IMR-90 (cell line): ENCODE results near the gene DRAXIN. TPM values are rescaled to one million over a fixed set of nuclear protein-coding genes. Genes with fewer than 3 reads are reported as not detected.
A peak's percentile ranks its signal among the peaks of the same experiment; 100 is the strongest.

ENCODE experiments used
- ATAC-seq: fragments of 200-7000 bp; cut with Tn5 transposase; 2 replicates; pipeline ENCODE4 v1.9.1; 2020; ENCODE audit warnings: low read depth, mild to moderate bottlenecking, moderate library complexity
- BruUV-seq: library from RNA; stranded (reverse); fragments of 400-500 nt; replicated peaks from 2 replicates; lab custom pipeline; 2021; lab: Mats Ljungman, UMichigan
- CTCF ChIA-PET: fragments of 300-600 bp; formaldehyde crosslinking; extraction: SDS; loops from one replicate; lab custom pipeline; 2021; ENCODE audit warnings: antibody characterized with exemption; lab: Yijun Ruan, JAX
- POLR2A ChIA-PET: fragments of 300-600 bp; sonication (Branson Sonifier 250); formaldehyde crosslinking; loops from one replicate; lab custom pipeline; 2022; ENCODE audit warnings: antibody characterized with exemption; ENCODE audit not compliant: unreplicated experiment; lab: Charles Lee
- DNase-seq: peaks from one replicate; pipeline ENCODE4 v3.0.0; 2013
- H2AFZ ChIP-seq: replicated peaks from 2 replicates; pipeline ENCODE3; 2013; ENCODE audit warnings: low read length, mild to moderate bottlenecking; ENCODE audit not compliant: poor library complexity
- H2AK5ac ChIP-seq: 2 replicates; pipeline ENCODE4 v1.6.1; 2013; ENCODE audit warnings: low read depth, low read length, inconsistent platforms
- H2AK9ac ChIP-seq: replicated peaks from 2 replicates; pipeline ENCODE3; 2013; ENCODE audit warnings: mild to moderate bottlenecking, low read depth, low read length, moderate library complexity; ENCODE audit not compliant: poor library complexity
- H2BK120ac ChIP-seq: 2 replicates; pipeline ENCODE4 v1.6.1; 2013; ENCODE audit warnings: low read depth, low read length, inconsistent platforms
- H2BK15ac ChIP-seq: 3 replicates; pipeline ENCODE4 v1.6.1; 2013; ENCODE audit warnings: low read depth, low read length, inconsistent platforms
- H2BK20ac ChIP-seq: 2 replicates; pipeline ENCODE4 v1.6.1; 2013; ENCODE audit warnings: low read depth, mild to moderate bottlenecking, inconsistent platforms, low read length, moderate library complexity
- H2BK5ac ChIP-seq: 2 replicates; pipeline ENCODE4 v1.6.1; 2013; ENCODE audit warnings: mild to moderate bottlenecking, low read depth, low read length, inconsistent platforms; ENCODE audit not compliant: poor library complexity, severe bottlenecking
- H3K14ac ChIP-seq: replicated peaks from 2 replicates; pipeline ENCODE4 v1.6.1; 2013; ENCODE audit warnings: low read depth, low read length, inconsistent platforms
- H3K18ac ChIP-seq: 2 replicates; pipeline ENCODE4 v1.6.1; 2013; ENCODE audit warnings: low read depth, low read length, control low read depth
- H3K23ac ChIP-seq: 2 replicates; pipeline ENCODE4 v1.6.1; 2013; ENCODE audit warnings: low read depth, low read length, inconsistent platforms
- H3K27ac ChIP-seq: 2 replicates; pipeline ENCODE4 v1.5.1; 2013; ENCODE audit warnings: mild to moderate bottlenecking, control low read depth, low read length; ENCODE audit not compliant: insufficient read depth
- H3K27me3 ChIP-seq: 2 replicates; pipeline ENCODE4 v1.6.1; 2013; ENCODE audit warnings: low read length; ENCODE audit not compliant: control insufficient read depth, insufficient read depth
- H3K36me3 ChIP-seq: 2 replicates; pipeline ENCODE4 v1.6.1; 2013; ENCODE audit warnings: low read length, mixed read lengths; ENCODE audit not compliant: control insufficient read depth, insufficient read depth
- H3K4ac ChIP-seq: 2 replicates; pipeline ENCODE4 v1.6.1; 2013; ENCODE audit warnings: low read depth, low read length, inconsistent platforms
- H3K4me1 ChIP-seq: 2 replicates; pipeline ENCODE4 v1.6.1; 2013; ENCODE audit warnings: low read length, mixed read lengths; ENCODE audit not compliant: control insufficient read depth, insufficient read depth
- H3K4me2 ChIP-seq: 2 replicates; pipeline ENCODE4 v1.6.1; 2013; ENCODE audit warnings: low read depth, mild to moderate bottlenecking, control low read depth, low read length, moderate library complexity
- H3K4me3 ChIP-seq: 2 replicates; pipeline ENCODE4 v1.5.1; 2013; ENCODE audit warnings: low read depth, mild to moderate bottlenecking, control low read depth, low read length, moderate library complexity; ENCODE audit not compliant: insufficient read depth
- H3K56ac ChIP-seq: 2 replicates; pipeline ENCODE4 v1.6.1; 2013; ENCODE audit warnings: low read length, inconsistent platforms; ENCODE audit not compliant: insufficient read depth; ENCODE audit errors: extremely low read depth
- H3K79me1 ChIP-seq, 2 experiments: 2 replicates each; pipeline ENCODE4 v1.6.1; 2013; ENCODE audit warnings: low read length in 2 of 2, inconsistent platforms in 1 of 2, low read depth in 1 of 2
- H3K9ac ChIP-seq: 2 replicates; pipeline ENCODE4 v1.6.1; 2013; ENCODE audit warnings: low read depth, low read length, control low read depth
- H3K9me1 ChIP-seq: 2 replicates; pipeline ENCODE4 v1.6.1; 2013; ENCODE audit warnings: low read length, inconsistent platforms; ENCODE audit not compliant: insufficient read depth
- H3K9me3 ChIP-seq: 2 replicates; pipeline ENCODE4 v1.6.1; 2013; ENCODE audit warnings: low read length; ENCODE audit not compliant: control insufficient read depth, insufficient read depth
- H4K20me1 ChIP-seq: 2 replicates; pipeline ENCODE4 v1.6.1; 2013; ENCODE audit warnings: low read length, inconsistent platforms; ENCODE audit not compliant: insufficient read depth
- H4K5ac ChIP-seq: 2 replicates; pipeline ENCODE4 v1.6.1; 2013; ENCODE audit warnings: mild to moderate bottlenecking, low read depth, low read length, control low read depth
- H4K8ac ChIP-seq, 2 experiments: 2 replicates each; pipeline ENCODE4 v1.6.1; 2013; ENCODE audit warnings: low read depth in 2 of 2, low read length in 2 of 2, control low read depth in 1 of 2, inconsistent platforms in 1 of 2
- H4K91ac ChIP-seq: 2 replicates; pipeline ENCODE4 v1.6.1; 2013; ENCODE audit warnings: low read depth, low read length, inconsistent platforms; ENCODE audit not compliant: insufficient read depth
- CEBPB ChIP-seq: IDR thresholded peaks from 2 replicates; pipeline ENCODE4 v1.6.1; 2012; ENCODE audit warnings: low read depth, low read length, improper control_type of control experiment
- MAFK ChIP-seq: IDR thresholded peaks from 2 replicates; pipeline ENCODE4 v1.6.1; 2012; ENCODE audit warnings: low read depth, low read length, improper control_type of control experiment
- WGBS, 2 experiments: methylation state at CpG; one replicate each; pipeline versions ENCODE4 v1.1.5 to v1.1.7; 2013; ENCODE audit warnings: missing lambda C conversion rate in 2 of 2; ENCODE audit not compliant: insufficient read length in 1 of 2; ENCODE audit errors: extremely low coverage in 2 of 2; 5-methylcytosine and 5-hydroxymethylcytosine counted together
- dilution Hi-C: fragments of 300-500 bp; cut with HindIII; formaldehyde crosslinking; loops from one replicate; pipeline ENCODE4 v1.14.3; 2018; ENCODE audit warnings: low sequenced_read_pairs; ENCODE audit not compliant: unreplicated experiment
- in situ Hi-C: fragments of 300-500 bp; cut with MboI; formaldehyde crosslinking; loops from 3 replicates; pipeline ENCODE4 v1.14.3; 2019; ENCODE audit warnings: low sequenced_read_pairs, inconsistent platforms, mixed read lengths
- intact Hi-C: fragments of 100-400 bp; cut with micrococcal nuclease; formaldehyde crosslinking; loops from 2 replicates; pipeline ENCODE4 v1.10.0; 2022
- polyA plus RNA-seq, 3 experiments: library from polyadenylated mRNA; depleted of rRNA; stranded (reverse); fragments of >200 nt; gene quantifications; 2 replicates each; pipeline ENCODE4 v1.2.3, GENCODE V29; 2012; ENCODE audit warnings: low replicate concordance in 1 of 3
- total RNA-seq: library from RNA; depleted of rRNA; stranded (reverse); fragments of >200 nt; gene quantifications from 2 replicates; pipeline ENCODE4 v1.2.3, GENCODE V29; 2012

Gene DRAXIN
- total and polyA plus RNA-seq, 2 of the 4 experiments (the other 2 are of a cell fraction), result under 0.01 to 0.02 TPM

DNA sequence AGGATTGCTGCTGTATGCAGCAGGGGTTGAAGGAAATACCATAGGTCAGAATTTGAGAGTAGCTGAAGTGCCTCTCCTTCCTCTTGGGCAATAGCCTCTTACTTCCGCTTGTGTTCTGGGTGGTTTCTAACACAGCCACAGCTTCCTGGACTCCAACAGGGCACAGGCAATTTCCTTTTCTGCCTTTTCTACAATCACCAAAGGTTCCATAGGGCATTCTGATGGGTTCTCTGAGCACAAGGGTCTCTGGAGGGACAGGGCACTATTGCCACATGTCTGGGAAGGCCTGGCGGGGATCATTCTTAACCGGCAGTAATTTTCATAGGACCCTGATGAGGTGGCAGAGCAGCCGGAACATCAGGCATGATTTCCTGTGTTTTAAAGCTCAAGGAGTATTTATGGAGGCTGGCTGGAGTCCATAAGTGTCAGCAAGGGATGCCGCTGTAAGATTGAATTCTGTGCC lies 39.0 kb downstream of the DRAXIN start:
- no peak for ATAC-seq
- H3K4ac ChIP-seq, result peak overlapping the region; percentile 92
- H4K20me1 ChIP-seq, result no peaks in the 10 kb centered on the region
- no peak for TF ChIP-seq MAFK
- peak; percentile 71 for TF ChIP-seq CEBPB
- peak overlapping the region; percentile 28 for H3K27ac ChIP-seq
- intact Hi-C loops, result loop anchor here (10.0 kb wide), 1 partner anchor 456 kb away; the partner anchor contains the start of gene UBIAD1
- H3K4me3 ChIP-seq, result no peak overlapping the region
- ChIA-PET CTCF (no interaction called here), POLR2A (no interaction called here)
- BruUV-seq, result no TSS peak
- H3K4me2 ChIP-seq, result no peak overlapping the region
- peaks cover 11% of the 10 kb centered on the region for H3K9me1 ChIP-seq
- 21% methylated on average over 4 of the region's 5 CpGs; no CpG with 5 or more reads in 1 of the 2 experiments for WGBS, 2 experiments
- H4K91ac ChIP-seq, result peak overlapping the region; percentile 86
- no peak overlapping the region for H2BK5ac ChIP-seq
- peak; percentile 36 for DNase-seq
- peak overlapping the region; percentile 82; the same call in 1 of the 2 replicates for H3K14ac ChIP-seq
- peaks cover under 1% of the 10 kb centered on the region; the same call in 1 of the 2 replicates for H3K27me3 ChIP-seq
- dilution Hi-C loops, result no loop called here
- H2AFZ ChIP-seq, result peak overlapping the region; percentile 81
- peak overlapping the region; percentile 85 for H2BK120ac ChIP-seq
- peak overlapping the region; percentile 16; the same call in 1 of the 2 replicates for H3K56ac ChIP-seq
- H2BK15ac ChIP-seq, result 0 out of 3 replicates have a peak overlapping the region, but pooled peaks have one; percentile 38
- peak overlapping the region; percentile 49 to 73; a peak in 2 of 4 replicates for H4K8ac ChIP-seq
- H3K9ac ChIP-seq, result no peak overlapping the region
- no peaks in the 10 kb centered on the region for H3K9me3 ChIP-seq
- 0 out of 2 replicates have a peak overlapping the region, but pooled peaks have one; percentile 40 for H2AK5ac ChIP-seq
- peak overlapping the region; percentile 85 for H2BK20ac ChIP-seq
- H3K23ac ChIP-seq, result peak overlapping the region; percentile 73
- H3K79me1 ChIP-seq, result no peaks in the 10 kb centered on the region
- H3K4me1 ChIP-seq, result peaks cover 13% of the 10 kb centered on the region
- peak overlapping the region; percentile 90 for H2AK9ac ChIP-seq
- peak overlapping the region; percentile 65 for H4K5ac ChIP-seq
- H3K36me3 ChIP-seq, result no peaks in the 10 kb centered on the region
- H3K18ac ChIP-seq, result no peak overlapping the region
- in situ Hi-C loops, result no loop called here
